HG02870 (cell line): ENCODE measurements around the gene LRRC15.

Experiments used
- ATAC-seq: cut with Tn5 transposase; IDR thresholded peaks from one replicate; pipeline ENCODE4 v1.9.1; 2021; ENCODE audit warnings: mild to moderate bottlenecking, moderate library complexity; ENCODE audit not compliant: unreplicated experiment

LRRC15 gene

DNA sequence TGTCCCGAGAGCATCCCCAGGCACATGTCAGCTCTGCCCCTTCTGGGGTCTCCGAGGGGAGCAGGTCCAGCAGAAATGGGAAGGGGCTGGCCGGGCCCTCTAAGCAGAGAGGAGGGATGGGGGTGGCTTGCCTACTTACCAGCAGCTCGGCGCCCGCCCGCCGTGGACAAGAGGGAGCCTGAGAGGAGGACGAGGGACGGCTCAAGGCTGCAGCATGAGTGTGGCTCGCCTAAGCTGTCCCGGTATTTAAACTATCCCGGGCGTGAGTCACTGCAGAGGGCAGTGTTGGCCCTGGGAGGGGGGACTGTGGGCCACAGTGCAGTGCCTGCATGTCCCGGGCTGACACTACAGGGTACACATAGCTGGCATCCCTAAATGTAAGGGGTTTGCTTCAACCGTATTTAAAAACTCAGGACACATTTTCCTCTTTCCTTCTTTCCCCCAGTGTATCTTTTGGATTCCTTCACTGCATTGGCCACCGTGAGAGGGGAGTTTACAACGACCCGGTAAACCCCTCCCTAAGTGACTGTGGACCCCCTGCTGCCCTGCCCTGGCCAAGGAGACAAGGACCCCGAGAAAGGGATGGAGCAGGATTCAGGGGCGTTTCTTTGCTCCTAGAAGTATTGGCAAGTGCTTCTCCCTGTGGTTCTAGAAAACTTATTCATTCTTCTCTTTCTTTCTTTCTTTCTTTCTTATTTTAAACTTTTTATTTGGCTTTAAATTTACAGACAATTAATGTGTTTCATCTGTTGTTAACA lies at the start of gene LRRC15:
LRRC15 (minus strand) TSS at position 222 of the 758 bp plus-strand sequence. CDS start 8,700 bp downstream, outside the sequence.
- ATAC-seq: no peak

DNA sequence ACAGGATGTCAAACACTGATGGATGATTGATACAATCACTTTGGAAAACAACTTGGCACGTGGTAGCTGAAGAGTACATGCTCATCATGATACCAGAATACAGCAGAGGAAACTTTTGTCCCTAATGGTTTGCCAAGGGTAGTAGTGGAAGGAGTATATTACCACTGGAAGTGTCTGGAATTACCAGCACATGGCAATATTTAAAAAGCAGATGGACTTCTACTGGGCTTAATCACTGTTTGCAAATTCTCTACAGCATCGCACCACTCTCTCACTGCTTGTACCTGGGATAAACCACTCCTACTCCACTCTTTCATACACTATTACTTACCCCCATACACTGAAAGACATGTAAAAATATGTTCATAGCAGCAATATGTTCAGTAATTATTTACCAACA lies 49.1 kb upstream of the LRRC15 start:
- ATAC-seq: no peak

- ATAC-seq: no peak
Observed at GRCh38 chr3:194407423-194407822, 37.9 kb upstream of the LRRC15 start.

DNA sequence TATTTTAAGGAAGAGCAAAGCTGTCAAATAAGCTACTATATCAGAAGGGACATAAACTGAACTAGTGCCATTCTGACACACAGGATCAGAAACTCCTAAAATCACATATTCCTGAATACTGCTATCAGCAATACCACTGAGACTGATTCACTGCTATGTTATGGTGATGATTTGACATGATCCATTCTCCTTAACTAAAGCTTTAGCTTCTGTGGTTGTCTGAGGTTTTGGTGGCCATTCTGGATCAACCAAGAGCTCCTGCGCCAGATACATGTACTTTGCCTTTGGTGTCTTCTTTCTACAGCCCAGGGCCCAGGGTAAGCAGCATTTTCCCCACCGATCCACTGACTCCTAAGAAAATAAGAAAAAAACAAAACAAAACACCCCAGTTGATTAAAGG lies 36.2 kb upstream of the LRRC15 start:
- no peak for ATAC-seq

DNA sequence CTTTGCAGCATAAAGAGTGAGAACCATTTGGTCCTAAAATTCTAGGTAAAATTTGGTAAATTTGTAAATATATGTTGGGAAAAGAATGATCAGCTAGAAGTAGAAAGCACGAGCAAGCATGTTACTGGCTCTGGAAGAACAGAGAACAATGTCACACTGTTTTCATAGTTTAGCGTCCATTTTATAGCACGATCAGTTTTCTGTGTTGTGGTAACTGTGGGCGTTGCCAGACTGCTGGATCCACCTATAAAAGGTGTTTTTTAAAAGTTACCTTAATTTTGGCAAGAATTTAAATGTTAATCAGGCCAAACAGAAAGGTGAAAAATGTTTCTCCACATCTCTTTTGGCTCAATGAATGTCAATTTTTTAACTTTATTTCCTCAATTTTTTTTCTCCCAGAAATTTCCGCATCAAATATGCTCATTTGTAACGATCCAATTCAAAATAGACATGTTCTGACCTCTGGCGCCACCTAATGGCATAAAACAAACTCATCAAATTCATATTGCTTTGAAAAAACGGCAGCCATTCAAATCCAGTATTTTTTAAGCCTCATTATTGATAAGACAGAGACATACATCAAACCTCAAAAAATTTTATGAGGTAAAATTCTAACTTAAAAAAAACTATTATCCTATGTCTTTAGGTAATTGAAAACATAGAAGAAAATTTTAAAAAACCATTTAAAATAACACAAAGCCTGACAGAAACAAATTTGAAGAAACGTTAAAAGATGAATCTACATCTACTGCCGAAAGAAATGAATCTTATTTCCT lies 35.0 kb upstream of the LRRC15 start:
- no peak for ATAC-seq

- ATAC-seq: no peak
Observed at GRCh38 chr3:194401868-194402329, 32.4 kb upstream of the LRRC15 start.

DNA sequence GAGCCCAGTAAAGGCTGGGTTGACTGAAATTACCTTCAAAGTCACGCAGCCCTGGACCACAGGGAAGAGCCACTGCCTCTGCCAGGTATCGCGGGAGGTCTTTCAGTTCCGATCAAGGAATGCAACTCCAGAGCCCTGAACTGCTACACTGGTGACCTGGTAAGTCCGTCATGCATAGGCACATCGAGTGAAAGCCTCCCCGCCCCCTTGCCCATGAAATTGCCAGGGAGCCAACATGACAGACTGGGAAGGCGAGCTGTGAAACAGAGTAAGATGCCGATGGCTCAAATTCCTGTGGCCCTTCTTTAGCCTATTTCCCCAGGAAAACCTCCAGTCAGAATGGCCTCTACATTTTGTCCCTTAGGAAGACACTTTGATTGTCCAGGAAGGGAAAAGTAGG lies 31.8 kb upstream of the LRRC15 start:
- no peak for ATAC-seq

DNA sequence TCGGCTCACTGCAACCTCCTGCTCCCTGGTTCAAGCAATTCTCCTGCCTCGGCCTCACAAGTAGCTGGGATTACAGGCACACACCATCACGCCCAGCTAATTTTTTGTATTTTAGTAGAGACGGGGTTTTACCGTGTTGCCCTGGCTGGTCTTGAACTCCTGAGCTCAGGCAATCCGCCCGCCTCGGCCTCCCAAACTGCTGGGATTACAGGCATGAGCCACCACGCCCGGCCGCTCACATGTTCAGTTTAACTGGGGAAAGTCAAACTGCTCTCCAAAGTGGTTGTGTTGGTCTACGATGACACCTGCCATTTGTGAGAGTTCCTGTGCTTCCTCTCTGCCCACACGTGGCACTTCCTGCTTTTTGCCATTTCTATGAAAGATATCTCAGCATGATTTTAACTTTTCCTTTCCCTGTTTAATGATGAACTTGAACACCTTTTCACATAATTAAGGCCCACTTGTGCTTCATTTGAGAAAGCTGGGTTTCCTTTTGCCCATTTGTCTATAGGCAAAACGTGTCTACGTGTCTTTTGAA lies 30.4 kb upstream of the LRRC15 start:
- ATAC-seq: no peak

DNA sequence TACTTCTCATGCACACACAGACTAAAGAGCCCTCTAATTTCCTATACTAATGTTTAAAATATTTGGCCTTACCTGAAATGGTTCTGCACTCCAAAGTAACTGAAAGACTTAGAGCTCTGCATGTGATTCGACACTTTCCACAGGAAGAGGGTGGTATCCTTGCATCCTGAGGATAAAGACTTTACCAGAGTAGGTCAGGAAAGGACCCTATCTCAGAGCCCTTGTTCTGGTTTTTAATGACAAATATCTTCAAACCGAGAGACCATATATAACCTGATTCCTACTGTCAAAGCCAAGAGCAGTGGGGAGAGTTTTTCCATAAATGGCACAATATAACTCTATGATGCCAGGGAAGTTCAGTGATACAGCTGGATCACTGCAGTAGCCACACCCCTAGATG lies 29.6 kb upstream of the LRRC15 start, which contains the start of gene GP5:
GP5 (minus strand) TSS at position 101 of the 400 bp plus-strand sequence. CDS start 984 bp downstream, outside the sequence.
- no peak for ATAC-seq

DNA sequence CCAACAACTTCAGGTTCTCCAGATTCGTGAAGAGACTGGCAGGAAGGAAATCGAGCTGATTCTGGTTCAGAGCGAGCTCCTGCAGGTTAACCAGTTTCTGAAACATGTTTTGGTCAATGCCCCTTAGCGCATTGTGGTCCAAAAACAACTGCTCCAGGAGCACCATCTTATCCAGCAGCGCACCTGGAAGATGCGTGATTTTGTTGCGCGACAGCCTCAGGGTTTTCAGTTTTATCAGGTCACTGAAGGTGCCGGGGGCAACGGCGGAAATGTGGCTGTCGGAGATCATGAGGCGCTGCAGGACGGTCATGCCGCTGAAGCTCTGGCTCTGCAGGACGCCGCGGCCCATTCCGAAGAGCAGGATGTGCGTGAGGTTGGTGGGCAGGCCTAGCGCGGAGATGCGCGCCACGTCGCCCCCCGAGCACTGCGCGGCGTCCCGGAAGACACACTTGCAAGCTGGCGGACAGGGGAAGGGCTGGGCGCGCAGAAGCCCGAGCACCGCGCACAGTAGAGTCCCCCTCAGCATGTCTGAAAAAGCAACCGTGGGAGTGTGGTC lies 28.3 kb upstream of the LRRC15 start:
- ATAC-seq: no peak

DNA sequence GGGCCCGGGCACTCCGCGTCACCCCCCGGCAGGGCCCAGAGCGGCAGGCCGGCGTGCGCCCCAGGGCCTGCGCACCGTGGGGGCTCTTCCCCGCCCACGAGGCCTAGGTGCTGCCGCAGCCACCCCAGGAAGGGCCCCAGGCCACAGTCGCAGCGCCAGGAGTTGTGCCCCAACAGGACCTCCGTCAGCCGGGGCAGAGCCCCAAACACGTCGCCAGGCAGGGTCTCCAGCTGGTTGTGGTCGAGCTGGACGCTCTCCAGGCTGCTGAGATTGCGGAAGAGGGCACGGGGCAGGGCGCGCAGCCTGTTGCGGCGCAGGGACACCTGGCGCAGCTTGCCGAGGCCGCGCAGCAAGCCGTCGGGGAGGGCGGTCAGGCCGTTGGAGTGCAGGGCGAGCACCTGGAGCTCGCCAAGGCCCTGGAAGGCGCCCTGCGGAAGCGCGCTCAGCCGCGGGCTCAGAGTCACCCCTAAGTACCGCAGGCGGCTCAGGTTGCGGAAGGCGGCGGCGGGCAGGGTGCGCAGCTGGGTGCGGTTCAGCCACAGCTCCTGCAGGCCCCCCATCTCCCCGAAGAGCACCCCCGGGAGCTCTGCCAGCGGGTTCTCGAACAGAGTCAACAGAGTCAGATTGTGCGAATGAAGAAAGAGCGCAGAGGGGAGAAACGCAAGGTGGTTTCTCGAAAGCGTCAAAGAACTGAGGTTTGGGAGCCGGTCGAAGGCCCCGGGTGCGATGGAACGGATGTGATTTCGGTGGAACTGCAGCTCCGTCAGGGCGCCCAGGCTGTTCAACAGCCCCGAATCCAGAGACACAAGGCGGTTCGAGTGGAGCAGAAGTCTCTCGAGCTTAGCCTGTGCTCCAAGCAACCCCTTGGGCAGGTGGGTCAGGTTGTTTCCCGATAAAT lies 27.6 kb upstream of the LRRC15 start:
- ATAC-seq: no peak

- ATAC-seq: no peak
Observed at GRCh38 chr3:194396539-194396858, 27.0 kb upstream of the LRRC15 start.

DNA sequence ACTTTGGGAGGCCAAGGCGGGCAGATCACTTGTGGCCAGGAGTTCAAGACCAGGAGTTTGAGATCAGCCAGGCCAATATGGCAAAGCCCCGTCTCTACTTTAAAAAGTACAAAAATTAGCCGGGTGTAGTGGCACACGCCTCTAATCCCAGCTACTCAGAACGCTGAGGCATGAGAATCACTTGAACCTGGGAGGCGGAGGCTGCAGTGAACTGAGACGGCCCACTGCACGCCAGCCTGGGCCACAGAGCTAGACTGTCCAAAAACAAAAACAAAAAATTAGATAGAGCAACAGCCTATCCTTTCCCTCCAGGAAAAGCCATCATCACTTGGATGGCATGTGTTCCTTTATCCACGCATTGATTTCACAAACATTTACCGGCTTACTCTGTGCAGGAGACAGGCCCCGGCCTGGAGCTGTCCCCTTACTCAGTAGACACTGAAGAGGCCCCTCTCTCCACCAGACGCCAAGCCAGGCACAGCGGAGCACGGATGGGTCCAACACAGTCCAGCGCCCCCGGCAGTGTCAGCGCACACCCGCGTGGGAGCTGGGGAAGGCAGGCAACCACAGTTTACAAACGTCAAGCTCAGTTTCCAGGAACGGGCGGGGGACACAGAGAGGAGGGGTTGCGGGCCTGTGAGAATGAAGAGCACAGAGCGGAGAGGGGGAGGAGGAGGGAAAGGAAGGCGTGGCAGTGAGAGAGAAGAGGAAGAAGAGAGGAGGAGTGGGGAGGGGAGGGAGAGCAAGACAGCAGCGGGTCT lies 26.4 kb upstream of the LRRC15 start:
- ATAC-seq: no peak

- no peak for ATAC-seq
Observed at GRCh38 chr3:194395212-194395611, 25.7 kb upstream of the LRRC15 start.

- no peak for ATAC-seq
Observed at GRCh38 chr3:194392576-194392975, 23.0 kb upstream of the LRRC15 start.

GRCh38 chr3:194390835-194391234 lies 21.3 kb upstream of the LRRC15 start:
- ATAC-seq: no peak

DNA sequence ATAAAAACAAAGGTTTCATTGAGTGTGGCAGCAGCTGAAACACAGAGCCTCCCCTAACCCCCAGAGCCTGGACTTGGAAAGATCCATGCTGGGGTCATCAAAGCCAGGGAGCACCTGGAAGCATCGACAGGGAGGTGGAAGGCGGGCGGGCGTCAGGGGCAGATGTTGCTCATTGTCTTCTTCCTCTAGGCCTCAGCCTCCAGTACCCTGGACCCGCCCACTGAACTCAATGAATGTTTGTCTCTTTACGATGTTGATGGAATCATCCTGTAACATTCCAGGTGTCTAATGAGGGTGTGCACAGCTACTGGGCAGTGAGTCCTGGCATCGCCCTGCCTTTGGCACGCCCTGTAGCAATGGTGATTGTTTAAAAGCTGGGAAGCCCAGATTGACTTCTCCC lies 19.7 kb upstream of the LRRC15 start:
- ATAC-seq: no peak

DNA sequence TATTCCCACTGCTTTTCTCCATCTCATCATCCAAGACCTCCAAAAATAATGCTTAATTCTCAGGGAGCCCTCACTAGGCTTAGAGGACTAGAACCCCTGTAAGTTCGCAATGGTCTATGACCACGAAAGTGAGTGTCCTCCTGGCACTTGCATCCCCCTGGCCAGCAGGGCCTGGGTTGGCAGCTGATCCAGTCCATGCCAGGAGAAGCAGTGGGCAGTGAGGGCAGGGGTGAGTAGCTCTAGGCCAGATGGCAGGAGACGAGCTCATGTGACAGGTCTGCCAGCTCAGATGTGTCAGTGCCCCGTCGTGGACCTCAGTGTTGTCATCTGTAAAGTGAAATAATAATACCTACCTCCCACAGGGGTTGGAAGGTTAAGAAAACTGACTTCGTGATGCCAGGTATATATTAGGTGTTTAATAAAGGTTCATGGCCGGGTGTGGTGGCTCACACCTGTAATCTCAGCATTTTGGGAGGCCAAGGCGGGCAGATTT lies 18.4 kb upstream of the LRRC15 start:
- no peak for ATAC-seq

- ATAC-seq: no peak
Observed at GRCh38 chr3:194387276-194387675, 17.7 kb upstream of the LRRC15 start.

- no peak for ATAC-seq
Observed at GRCh38 chr3:194386648-194387047, 17.1 kb upstream of the LRRC15 start.
